Stimulated activated CD4-positive, alpha-beta T cell treated with anti-CD3 and anti-CD28 coated beads, Interleukin-1b, Interleukin-23, amount 100 ng/mL, for 24 hours (primary cell): ENCODE measurements around the gene DYTN.

Source experiments
- DNase-seq, 4 experiments: peaks; one replicate each; pipeline ENCODE4 v3.0.0-alpha.2; 2020; ENCODE audit warnings: low read depth in 4 of 4, low spot score in 1 of 4

The DYTN gene

DNA sequence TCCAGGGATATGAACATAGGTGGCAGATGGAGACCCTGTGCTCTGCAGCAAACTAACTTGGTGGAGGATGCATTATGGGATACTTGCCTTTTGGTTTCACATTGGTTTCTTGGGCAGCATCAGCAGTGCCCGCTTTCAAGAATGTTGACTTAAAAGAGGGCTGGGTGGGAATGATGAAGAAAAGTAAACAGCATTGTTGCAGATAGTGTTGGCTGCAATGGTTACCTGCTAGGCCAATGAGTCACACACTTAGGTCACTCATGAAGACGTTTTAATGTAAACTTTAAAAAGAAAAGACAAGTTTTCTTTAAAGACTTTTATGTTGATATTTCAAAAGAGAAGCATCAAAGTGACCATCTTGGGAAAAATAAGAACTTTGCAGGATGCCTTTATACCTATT, 102.0 kb downstream of the DYTN start:
- no peak for DNase-seq

DNA sequence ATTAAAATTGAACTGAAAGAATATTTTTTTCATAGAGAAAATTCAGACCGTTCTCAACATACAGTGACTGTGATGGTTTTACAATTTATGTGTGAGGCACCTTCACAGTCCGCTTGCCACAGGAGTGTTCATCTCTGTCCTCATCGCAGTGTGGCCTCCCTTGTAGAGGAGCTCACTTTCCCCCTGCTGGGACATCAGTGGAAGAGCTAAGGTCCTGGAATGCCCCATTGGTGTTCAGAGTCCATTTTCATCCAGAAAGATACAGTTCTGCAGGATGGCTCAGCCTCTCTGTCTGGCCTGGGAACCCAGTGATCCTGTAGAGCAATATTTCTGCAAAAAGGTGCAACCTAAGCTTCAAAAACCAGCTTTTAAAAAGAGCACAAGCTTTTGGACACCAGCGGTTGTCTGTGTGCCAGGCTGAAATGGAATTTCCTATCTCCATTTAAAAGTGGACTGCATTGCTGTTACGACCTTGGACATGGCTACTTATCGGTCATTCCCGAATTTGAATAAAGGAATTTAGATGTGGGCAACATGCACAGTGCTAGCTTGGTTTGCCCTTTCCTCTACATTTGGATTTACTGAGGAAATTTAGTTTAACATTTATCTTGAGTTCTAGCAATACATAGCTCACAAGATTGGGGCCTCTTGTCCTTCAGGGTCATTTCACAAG, 102.6 kb downstream of the DYTN start:
- no peak for DNase-seq

DNA sequence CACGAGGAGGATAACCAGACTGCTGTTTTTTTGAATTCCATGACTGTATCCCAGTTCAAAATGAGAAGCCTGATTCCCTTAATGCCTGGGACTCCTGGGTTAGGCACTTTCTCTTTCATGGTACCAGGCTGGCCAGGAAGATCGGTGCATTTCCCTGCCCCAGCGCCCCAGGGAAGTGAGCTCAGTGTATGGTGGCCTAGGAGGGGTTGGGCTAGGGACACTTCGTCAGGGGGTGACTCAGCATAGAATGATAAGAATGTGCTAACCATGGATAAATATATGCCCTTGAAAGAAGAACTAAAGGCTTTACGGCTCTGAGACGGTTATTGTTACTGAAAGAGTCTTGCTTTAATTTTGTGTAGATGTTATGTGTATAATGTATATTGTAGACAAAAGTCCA, 103.4 kb downstream of the DYTN start:
- no peak for DNase-seq

GRCh38 chr2:206611736-206612135, 106.5 kb downstream of the DYTN start:
- DNase-seq, result no peak

DNA sequence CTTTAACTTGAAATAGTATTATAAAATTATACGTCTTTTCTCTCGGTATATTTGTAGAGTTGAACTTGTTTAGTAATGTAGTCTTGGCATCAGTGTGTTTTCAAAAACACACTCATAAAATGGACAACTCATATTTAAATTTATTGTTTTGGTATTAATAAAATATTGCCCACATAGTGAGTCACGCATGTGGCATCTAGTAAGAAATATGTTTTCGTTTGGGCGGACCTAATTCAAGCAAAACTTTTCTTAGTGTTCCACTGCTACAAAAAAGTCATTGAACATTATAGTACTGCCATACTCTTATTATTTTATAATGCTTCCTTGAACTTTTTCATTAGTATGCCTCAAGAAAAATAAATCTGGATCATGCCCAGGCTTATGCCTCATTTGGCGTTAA, 107.0 kb downstream of the DYTN start:
- no peak for DNase-seq

DNA sequence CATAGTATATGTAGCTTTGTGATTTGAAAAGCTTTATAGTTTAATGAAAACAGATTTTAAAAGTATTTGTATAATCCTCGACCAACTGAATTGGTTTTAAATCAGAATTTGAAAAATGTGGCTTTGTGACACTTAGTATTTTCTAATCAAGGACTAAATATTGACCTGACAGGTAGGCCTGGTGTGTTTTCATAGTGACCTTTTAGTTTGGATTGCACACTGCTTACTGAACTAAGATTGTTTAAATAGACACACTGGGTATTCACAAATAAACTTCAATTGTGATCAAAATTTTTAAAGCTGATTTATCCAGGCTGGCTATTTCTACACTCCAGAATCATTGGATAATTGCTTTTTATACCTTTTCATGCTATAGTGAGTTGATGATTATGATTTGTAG, 107.7 kb downstream of the DYTN start:
- DNase-seq, result no peak

- no peak for DNase-seq
These were observed 115.0 kb downstream of the DYTN start for GRCh38 chr2:206603243-206603642.
